NCI-H1417 (cell line): ENCODE results near the gene DDX18.
"Not testable (repeated sequence)": the region's sequence is repeated elsewhere in the genome, so short reads cannot be mapped to it uniquely, and the experiment has no call there.

Experiments
- DNase-seq, 3 experiments: peaks; one replicate each; lab custom pipeline; 2025; lab: John Stamatoyannopoulos, UW

The DDX18 gene

GRCh38 chr2:117814417-117815264 is at the start of gene DDX18:
DDX18 (plus strand) TSS chr2:117814691; CDS start chr2:117814778, 87 bp downstream.
- peak; percentile 93 to 99 (median 96) for DNase-seq

GRCh38 chr2:117770730-117771129 is 43.8 kb upstream of the DDX18 start:
- peak in 2 of 3 experiments; percentile 9 to 66 for DNase-seq

- peak in 1 of 3 experiments; percentile 65 for DNase-seq
Observed at GRCh38 chr2:117771969-117772630, 42.4 kb upstream of the DDX18 start.

GRCh38 chr2:117774716-117775115 is 39.8 kb upstream of the DDX18 start:
- no peak for DNase-seq

- no peak for DNase-seq
Observed at GRCh38 chr2:117775703-117776219, 38.7 kb upstream of the DDX18 start.

GRCh38 chr2:117776888-117777287 is 37.6 kb upstream of the DDX18 start:
- no peak for DNase-seq

- DNase-seq, result peak; percentile 31 to 83 (median 44)
Observed at GRCh38 chr2:117785740-117786139, 28.8 kb upstream of the DDX18 start.

- DNase-seq, result no peak
Observed at GRCh38 chr2:117786520-117786919, 28.0 kb upstream of the DDX18 start.

GRCh38 chr2:117789505-117789904 is 25.0 kb upstream of the DDX18 start:
- no peak for DNase-seq

- DNase-seq, result no peak
Observed at GRCh38 chr2:117794668-117795067, 19.8 kb upstream of the DDX18 start.

GRCh38 chr2:117801826-117802225 is 12.7 kb upstream of the DDX18 start:
- DNase-seq, result no peak

- DNase-seq, result peak in 2 of 3 experiments; percentile 62 to 71
Observed at GRCh38 chr2:117803644-117804325, 10.7 kb upstream of the DDX18 start.

GRCh38 chr2:117812443-117812842 is 2.0 kb upstream of the DDX18 start:
- DNase-seq, result no peak

GRCh38 chr2:117815946-117816345 is 1.5 kb downstream of the DDX18 start:
- DNase-seq, result no peak

GRCh38 chr2:117818921-117819320 is 4.4 kb downstream of the DDX18 start:
- DNase-seq, result no peak

- DNase-seq, result no peak
Observed at GRCh38 chr2:117820444-117820843, 6.0 kb downstream of the DDX18 start.

- no peak for DNase-seq
Observed at GRCh38 chr2:117825437-117825836, 10.9 kb downstream of the DDX18 start.

GRCh38 chr2:117827464-117827863 is 13.0 kb downstream of the DDX18 start:
- not testable (repeated sequence) for DNase-seq

GRCh38 chr2:117828870-117829269 is 14.4 kb downstream of the DDX18 start:
- no peak for DNase-seq

GRCh38 chr2:117832332-117832731 is 17.8 kb downstream of the DDX18 start:
- DNase-seq, result no peak

GRCh38 chr2:117832905-117833613 is 18.6 kb downstream of the DDX18 start:
- no peak for DNase-seq

GRCh38 chr2:117833911-117834310 is 19.4 kb downstream of the DDX18 start:
- DNase-seq, result no peak
